Esophagus muscularis mucosa (tissue), 3 donors: Measurements from ENCODE around the gene PTRH2.

Source experiments
- POLR2A ChIP-seq: fragments of 450-650 bp; IDR thresholded peaks from one replicate; pipeline ENCODE4 v1.6.1; 2017; ENCODE audit warnings: antibody characterized with exemption, moderate library complexity, mild to moderate bottlenecking, low read depth
- TF ChIP-seq, protein P1 (sequence below), 3 experiments: fragments of 200-600 bp in 2 of 3; fragments of 450-650 bp in 1 of 3; sonication (generic) in 2 of 3; IDR thresholded peaks; one replicate each; pipeline ENCODE4 v1.5.1; 2017 to 2019; ENCODE audit warnings: antibody characterized with exemption in 3 of 3, mild to moderate bottlenecking in 2 of 3, moderate library complexity in 1 of 3

DNA sequence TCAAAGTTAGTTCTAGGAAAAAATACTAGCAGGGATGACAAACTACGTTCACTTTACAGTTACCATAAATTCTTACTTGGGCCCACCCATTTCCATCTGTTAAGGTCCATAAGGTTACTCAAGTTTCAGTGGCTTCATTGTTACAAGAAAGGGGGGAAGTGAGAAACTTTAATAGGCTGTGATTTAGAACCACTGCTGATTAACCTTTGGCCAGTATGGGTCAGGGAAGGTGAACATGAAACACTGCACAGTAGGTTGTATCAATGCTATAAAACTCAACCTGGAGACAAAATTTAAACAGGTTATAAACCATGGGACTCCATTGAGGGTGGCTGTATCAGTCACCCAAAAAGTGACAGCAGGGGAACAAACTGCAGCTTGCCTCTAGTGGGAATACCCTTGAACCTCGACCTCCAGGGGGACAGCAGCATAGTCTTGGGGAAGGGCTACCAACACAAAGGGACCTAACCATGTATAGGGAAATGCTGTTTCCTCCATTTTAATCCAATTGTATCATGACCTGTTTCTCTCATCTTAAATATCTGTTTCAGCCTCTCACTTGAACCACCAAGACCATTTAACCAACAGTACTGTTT is 10.4 kb downstream of the PTRH2 start:
- TF ChIP-seq, protein P1, sequence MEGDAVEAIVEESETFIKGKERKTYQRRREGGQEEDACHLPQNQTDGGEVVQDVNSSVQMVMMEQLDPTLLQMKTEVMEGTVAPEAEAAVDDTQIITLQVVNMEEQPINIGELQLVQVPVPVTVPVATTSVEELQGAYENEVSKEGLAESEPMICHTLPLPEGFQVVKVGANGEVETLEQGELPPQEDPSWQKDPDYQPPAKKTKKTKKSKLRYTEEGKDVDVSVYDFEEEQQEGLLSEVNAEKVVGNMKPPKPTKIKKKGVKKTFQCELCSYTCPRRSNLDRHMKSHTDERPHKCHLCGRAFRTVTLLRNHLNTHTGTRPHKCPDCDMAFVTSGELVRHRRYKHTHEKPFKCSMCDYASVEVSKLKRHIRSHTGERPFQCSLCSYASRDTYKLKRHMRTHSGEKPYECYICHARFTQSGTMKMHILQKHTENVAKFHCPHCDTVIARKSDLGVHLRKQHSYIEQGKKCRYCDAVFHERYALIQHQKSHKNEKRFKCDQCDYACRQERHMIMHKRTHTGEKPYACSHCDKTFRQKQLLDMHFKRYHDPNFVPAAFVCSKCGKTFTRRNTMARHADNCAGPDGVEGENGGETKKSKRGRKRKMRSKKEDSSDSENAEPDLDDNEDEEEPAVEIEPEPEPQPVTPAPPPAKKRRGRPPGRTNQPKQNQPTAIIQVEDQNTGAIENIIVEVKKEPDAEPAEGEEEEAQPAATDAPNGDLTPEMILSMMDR (IDR thresholded peaks at IDR 0.05): no peak
- TF ChIP-seq POLR2A: no peak
